GM19397 (cell line): Measurements from ENCODE around the gene RFESD.
"Not testable (repeated sequence)": the region's sequence is repeated elsewhere in the genome, so short reads cannot be mapped to it uniquely, and the experiment has no call there.

Experiments used
- ATAC-seq: cut with Tn5 transposase; IDR thresholded peaks from one replicate; pipeline ENCODE4 v1.9.1; 2021; ENCODE audit warnings: mild to moderate bottlenecking, moderate library complexity; ENCODE audit not compliant: unreplicated experiment

The RFESD gene

DNA sequence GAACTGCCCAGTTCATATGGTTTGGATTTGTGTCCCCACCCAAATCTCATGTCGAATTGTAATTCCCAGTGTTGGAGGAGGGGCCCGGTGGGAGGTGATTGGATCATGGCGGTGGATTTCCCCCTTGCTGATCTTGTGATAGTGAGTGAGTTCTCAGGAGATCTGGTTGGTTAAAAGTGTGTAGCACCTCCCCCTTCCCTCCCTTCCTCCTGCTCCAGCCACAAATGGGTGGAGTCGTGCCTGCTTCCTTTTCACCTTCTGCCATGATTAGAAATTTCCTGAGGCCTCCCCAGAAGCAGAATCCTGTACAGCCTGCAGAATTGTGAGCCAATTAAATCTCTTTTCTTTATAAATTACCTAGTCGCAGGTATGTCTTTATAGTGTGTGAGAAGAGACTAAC is 59.6 kb downstream of the RFESD start:
- ATAC-seq = not testable (repeated sequence)

DNA sequence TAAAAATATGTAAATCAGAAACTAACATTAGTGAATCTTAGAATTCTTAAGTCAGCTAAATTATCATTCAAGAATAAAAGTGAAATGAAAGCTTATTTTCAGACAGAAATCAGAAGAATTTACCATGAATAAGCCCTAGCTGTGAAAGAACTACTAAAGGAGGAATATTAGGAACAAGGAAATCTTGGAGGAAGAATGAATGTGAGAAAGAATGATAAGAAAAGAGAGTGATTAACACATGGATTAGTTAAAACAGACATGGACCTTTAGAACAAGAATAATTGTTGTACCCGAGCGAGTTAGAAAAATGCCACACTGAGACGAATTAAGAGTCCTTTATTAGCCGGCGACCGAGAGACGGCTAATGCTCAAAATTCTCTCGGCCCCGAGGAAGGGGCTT is 60.5 kb downstream of the RFESD start:
- no peak for ATAC-seq
